Esophagus squamous epithelium (tissue), 4 donors: ENCODE measurements around the gene ANKRD23.

ENCODE experiments used
- POLR2A ChIP-seq, 4 donors: fragments of 450-650 bp; IDR thresholded peaks; one replicate each; pipeline ENCODE4 v1.6.1; 2017; ENCODE audit warnings: antibody characterized with exemption in 4 of 4, mild to moderate bottlenecking in 4 of 4, moderate library complexity in 3 of 4
- TF ChIP-seq, protein P1 (sequence below), 6 experiments: fragments of 450-650 bp in 4 of 6; fragments of 200-600 bp in 2 of 6; sonication (generic) in 2 of 6; IDR thresholded peaks; one replicate each; pipeline ENCODE4 v1.5.1; 2016 to 2019; ENCODE audit warnings: antibody characterized with exemption in 6 of 6, mild to moderate bottlenecking in 4 of 6, moderate library complexity in 4 of 6

DNA sequence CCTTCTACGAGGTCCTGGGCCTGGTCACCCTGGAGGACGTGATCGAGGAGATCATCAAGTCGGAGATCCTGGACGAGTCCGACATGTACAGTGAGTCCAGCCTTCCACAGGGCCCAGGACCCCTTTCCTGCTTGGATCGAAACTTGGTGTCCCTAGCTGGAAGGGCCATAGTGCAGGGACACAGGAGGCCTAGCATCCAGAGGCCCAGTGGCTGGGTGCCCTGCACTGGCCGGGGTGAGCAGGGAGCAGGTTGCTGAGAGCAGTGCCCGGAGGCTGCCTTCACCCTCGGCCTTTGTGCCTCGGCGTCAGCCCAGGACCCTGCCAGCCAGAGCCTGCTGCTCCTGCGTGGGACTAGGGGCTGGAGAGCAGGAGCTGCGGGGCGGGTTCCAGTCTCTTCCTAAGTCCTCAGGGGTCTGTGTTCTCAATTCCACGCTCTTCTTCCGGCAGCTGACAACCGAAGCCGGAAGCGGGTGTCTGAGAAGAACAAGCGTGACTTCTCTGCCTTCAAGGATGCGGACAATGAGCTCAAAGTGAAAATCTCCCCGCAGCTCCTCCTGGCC, 46.7 kb downstream of the ANKRD23 start:
- TF ChIP-seq, protein P1, sequence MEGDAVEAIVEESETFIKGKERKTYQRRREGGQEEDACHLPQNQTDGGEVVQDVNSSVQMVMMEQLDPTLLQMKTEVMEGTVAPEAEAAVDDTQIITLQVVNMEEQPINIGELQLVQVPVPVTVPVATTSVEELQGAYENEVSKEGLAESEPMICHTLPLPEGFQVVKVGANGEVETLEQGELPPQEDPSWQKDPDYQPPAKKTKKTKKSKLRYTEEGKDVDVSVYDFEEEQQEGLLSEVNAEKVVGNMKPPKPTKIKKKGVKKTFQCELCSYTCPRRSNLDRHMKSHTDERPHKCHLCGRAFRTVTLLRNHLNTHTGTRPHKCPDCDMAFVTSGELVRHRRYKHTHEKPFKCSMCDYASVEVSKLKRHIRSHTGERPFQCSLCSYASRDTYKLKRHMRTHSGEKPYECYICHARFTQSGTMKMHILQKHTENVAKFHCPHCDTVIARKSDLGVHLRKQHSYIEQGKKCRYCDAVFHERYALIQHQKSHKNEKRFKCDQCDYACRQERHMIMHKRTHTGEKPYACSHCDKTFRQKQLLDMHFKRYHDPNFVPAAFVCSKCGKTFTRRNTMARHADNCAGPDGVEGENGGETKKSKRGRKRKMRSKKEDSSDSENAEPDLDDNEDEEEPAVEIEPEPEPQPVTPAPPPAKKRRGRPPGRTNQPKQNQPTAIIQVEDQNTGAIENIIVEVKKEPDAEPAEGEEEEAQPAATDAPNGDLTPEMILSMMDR (IDR thresholded peaks at IDR 0.05) = no peak
- no peak for TF ChIP-seq POLR2A (IDR thresholded peaks at IDR 0.05)
